ENCODE data around the gene RNF146. TPM values are rescaled to one million over a fixed set of nuclear protein-coding genes. Genes with fewer than 3 reads are reported as not detected.

Gene RNF146
- total and polyA plus RNA-seq, 2 experiments from 2014 or later, result 24.2 to 43.7 TPM

- DNase-seq (ENCODE audit: low spot score), result no peak
- H3K27ac ChIP-seq (ENCODE audit: low read depth), result no peak overlapping the region
- no peak overlapping the region for H3K4me3 Mint-ChIP-seq
Observed at GRCh38 chr6:127249621-127250020, 17.0 kb upstream of the RNF146 start.

More at GRCh38 chr6:127249621-127250020, 17.0 kb upstream of the RNF146 start:
- no peak overlapping the region for H2AFZ ChIP-seq
- TF ChIP-seq ZNF462 (CRISPR knock-in tag; IDR thresholded peaks at IDR 0.05) (no peak), ZNF331 (CRISPR knock-in tag; IDR thresholded peaks at IDR 0.05; ENCODE audit: low read depth) (no peak), ETS1 (IDR thresholded peaks at IDR 0.05) (no peak), STAT1 (IDR thresholded peaks at IDR 0.05; ENCODE audit: unreplicated experiment) (no peak), CTCF (conservative IDR thresholded peaks at IDR 0.05; ENCODE audit: low read depth in 2 of 2) (no peak), NANOG (IDR thresholded peaks at IDR 0.05; ENCODE audit: borderline replicate concordance) (no peak), CREB1 (CRISPR knock-in tag; IDR thresholded peaks at IDR 0.05; ENCODE audit: low read depth) (no peak), EZH2 (IDR thresholded peaks at IDR 0.05; ENCODE audit: low read depth, unreplicated experiment) (no peak), POLR2AphosphoS5 (IDR thresholded peaks at IDR 0.05; ENCODE audit: low read depth) (no peak), ZNF114 (CRISPR knock-in tag; IDR thresholded peaks at IDR 0.05) (no peak), EZH2phosphoT487 (IDR thresholded peaks at IDR 0.05; ENCODE audit: unreplicated experiment) (no peak)
- TF ChIP-seq, protein P1, sequence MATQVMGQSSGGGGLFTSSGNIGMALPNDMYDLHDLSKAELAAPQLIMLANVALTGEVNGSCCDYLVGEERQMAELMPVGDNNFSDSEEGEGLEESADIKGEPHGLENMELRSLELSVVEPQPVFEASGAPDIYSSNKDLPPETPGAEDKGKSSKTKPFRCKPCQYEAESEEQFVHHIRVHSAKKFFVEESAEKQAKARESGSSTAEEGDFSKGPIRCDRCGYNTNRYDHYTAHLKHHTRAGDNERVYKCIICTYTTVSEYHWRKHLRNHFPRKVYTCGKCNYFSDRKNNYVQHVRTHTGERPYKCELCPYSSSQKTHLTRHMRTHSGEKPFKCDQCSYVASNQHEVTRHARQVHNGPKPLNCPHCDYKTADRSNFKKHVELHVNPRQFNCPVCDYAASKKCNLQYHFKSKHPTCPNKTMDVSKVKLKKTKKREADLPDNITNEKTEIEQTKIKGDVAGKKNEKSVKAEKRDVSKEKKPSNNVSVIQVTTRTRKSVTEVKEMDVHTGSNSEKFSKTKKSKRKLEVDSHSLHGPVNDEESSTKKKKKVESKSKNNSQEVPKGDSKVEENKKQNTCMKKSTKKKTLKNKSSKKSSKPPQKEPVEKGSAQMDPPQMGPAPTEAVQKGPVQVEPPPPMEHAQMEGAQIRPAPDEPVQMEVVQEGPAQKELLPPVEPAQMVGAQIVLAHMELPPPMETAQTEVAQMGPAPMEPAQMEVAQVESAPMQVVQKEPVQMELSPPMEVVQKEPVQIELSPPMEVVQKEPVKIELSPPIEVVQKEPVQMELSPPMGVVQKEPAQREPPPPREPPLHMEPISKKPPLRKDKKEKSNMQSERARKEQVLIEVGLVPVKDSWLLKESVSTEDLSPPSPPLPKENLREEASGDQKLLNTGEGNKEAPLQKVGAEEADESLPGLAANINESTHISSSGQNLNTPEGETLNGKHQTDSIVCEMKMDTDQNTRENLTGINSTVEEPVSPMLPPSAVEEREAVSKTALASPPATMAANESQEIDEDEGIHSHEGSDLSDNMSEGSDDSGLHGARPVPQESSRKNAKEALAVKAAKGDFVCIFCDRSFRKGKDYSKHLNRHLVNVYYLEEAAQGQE (IDR thresholded peaks at IDR 0.05; ENCODE audit: unreplicated experiment), result no peak
- no peaks in the 10 kb centered on the region for H3K4me1 ChIP-seq (ENCODE audit: insufficient read depth)
- 0 out of 2 replicates have a peak, but pooled peaks cover 4% of the 10 kb centered on the region for H3K9me2 ChIP-seq (ENCODE audit: insufficient read depth)
- Mint-ChIP-seq H3K36me3 (ENCODE audit: low read depth) (no peaks in the 10 kb centered on the region), H3K9me3 (no peaks in the 10 kb centered on the region; the same call in 2 of the 3 replicates), H3K4me1 (no peaks in the 10 kb centered on the region), H3K27ac (no peak overlapping the region), H3K27me3 (ENCODE audit: insufficient read depth, low read depth, poor library complexity) (no peaks in the 10 kb centered on the region)
- no peaks in the 10 kb centered on the region for H3K36me3 ChIP-seq (ENCODE audit: insufficient read depth)
- no peak for ATAC-seq
- H3K79me2 ChIP-seq (replicated peaks; ENCODE audit: insufficient read depth), result no peaks in the 10 kb centered on the region
- H4K20me1 ChIP-seq (replicated peaks; ENCODE audit: insufficient read depth), result no peaks in the 10 kb centered on the region
- no peak overlapping the region for H3K4me3 ChIP-seq
- no peak overlapping the region for H3K4me2 ChIP-seq
- no peaks in the 10 kb centered on the region for H3F3A ChIP-seq (replicated peaks; ENCODE audit: low read depth)
- H3K27me3 ChIP-seq (ENCODE audit: insufficient read depth), result no peaks in the 10 kb centered on the region
